Ishikawa (cell line): ENCODE measurements around the gene GNAT2.

Source experiments
- MAX ChIP-seq: IDR thresholded peaks from 2 replicates; pipeline ENCODE4 v1.6.1; 2012
- NFIC ChIP-seq: IDR thresholded peaks from 2 replicates; pipeline ENCODE4 v1.6.1; 2012
- RAD21 ChIP-seq: IDR thresholded peaks from 2 replicates; pipeline ENCODE4 v1.6.1; 2012; ENCODE audit warnings: low read depth
- REST ChIP-seq: IDR thresholded peaks from 2 replicates; pipeline ENCODE4 v1.6.1; 2012; ENCODE audit warnings: low read depth, mild to moderate bottlenecking
- TAF1 ChIP-seq: IDR thresholded peaks from 2 replicates; pipeline ENCODE4 v1.6.1; 2012; ENCODE audit warnings: low read depth, mild to moderate bottlenecking
- TCF12 ChIP-seq: IDR thresholded peaks from 2 replicates; pipeline ENCODE4 v1.6.1; 2012; ENCODE audit warnings: low read depth
- YY1 ChIP-seq: IDR thresholded peaks from 2 replicates; pipeline ENCODE4 v1.6.1; 2012; ENCODE audit warnings: low read depth

- no peak for TF ChIP-seq TAF1
- no peak for TF ChIP-seq REST
- no peak for TF ChIP-seq YY1
- TF ChIP-seq MAX: no peak
- TF ChIP-seq TCF12: no peak
- TF ChIP-seq NFIC: no peak
- no peak for TF ChIP-seq RAD21
Observed at GRCh38 chr1:109621379-109622136, 2.1 kb upstream of the GNAT2 start.
